ENCODE results near the gene CDK19. TPM values are rescaled to one million over a fixed set of nuclear protein-coding genes. Genes with fewer than 3 reads are reported as not detected.

Gene CDK19
- total and polyA plus RNA-seq, 2 experiments from 2014 or later = 7.7 to 10.1 TPM

GRCh38 chr6:110816677-110817076 is 1.4 kb upstream of the CDK19 start:
- H3K9me2 ChIP-seq (ENCODE audit: insufficient read depth) = no peaks in the 10 kb centered on the region
- peaks cover 26% of the 10 kb centered on the region for H3K79me2 ChIP-seq (replicated peaks; ENCODE audit: insufficient read depth)
- H3K4me1 ChIP-seq (ENCODE audit: insufficient read depth) = peaks cover 8% of the 10 kb centered on the region; the same call in 1 of the 2 replicates
- Mint-ChIP-seq H3K9me3 (no peaks in the 10 kb centered on the region), H3K27me3 (ENCODE audit: insufficient read depth, low read depth, poor library complexity) (peaks cover 12% of the 10 kb centered on the region), H3K36me3 (ENCODE audit: low read depth) (no peaks in the 10 kb centered on the region), H3K4me1 (peaks cover 16% of the 10 kb centered on the region), H3K4me3 (peak overlapping the region; percentile 97), H3K27ac (peak overlapping the region; percentile 100)
- H3K4me3 ChIP-seq = peak overlapping the region; percentile 41; the same call in 1 of the 2 replicates
- DNase-seq (ENCODE audit: low spot score) (peak; percentile 10), ATAC-seq (no peak)
- H3K4me2 ChIP-seq = peak overlapping the region; percentile 67
- peak overlapping the region; percentile 83 for H3K27ac ChIP-seq (ENCODE audit: low read depth)
- no peaks in the 10 kb centered on the region for H3K27me3 ChIP-seq (ENCODE audit: insufficient read depth)
- TF ChIP-seq POLR2AphosphoS5 (IDR thresholded peaks at IDR 0.05; ENCODE audit: low read depth) (no peak), NANOG (IDR thresholded peaks at IDR 0.05; ENCODE audit: borderline replicate concordance) (no peak), EZH2phosphoT487 (IDR thresholded peaks at IDR 0.05; ENCODE audit: unreplicated experiment) (no peak), ETS1 (IDR thresholded peaks at IDR 0.05) (no peak), CTCF (conservative IDR thresholded peaks at IDR 0.05; ENCODE audit: low read depth in 2 of 2) (no peak), EZH2 (IDR thresholded peaks at IDR 0.05; ENCODE audit: low read depth, unreplicated experiment) (no peak), REST (IDR thresholded peaks at IDR 0.05; ENCODE audit: unreplicated experiment) (no peak)
- H3K36me3 ChIP-seq (ENCODE audit: insufficient read depth) = no peaks in the 10 kb centered on the region
- 0 out of 2 replicates have a peak, but pooled peaks cover 3% of the 10 kb centered on the region for H3F3A ChIP-seq (replicated peaks; ENCODE audit: low read depth)
- H2AFZ ChIP-seq = no peak overlapping the region
- H4K20me1 ChIP-seq (replicated peaks; ENCODE audit: insufficient read depth) = peaks cover 15% of the 10 kb centered on the region

- Mint-ChIP-seq H3K9me3 (no peaks in the 10 kb centered on the region), H3K27me3 (ENCODE audit: insufficient read depth, low read depth, poor library complexity) (peaks cover 12% of the 10 kb centered on the region), H3K27ac (peak overlapping the region; percentile 100), H3K4me3 (peak overlapping the region; percentile 97), H3K4me1 (peaks cover 16% of the 10 kb centered on the region), H3K36me3 (ENCODE audit: low read depth) (no peaks in the 10 kb centered on the region)
- H3K4me1 ChIP-seq (ENCODE audit: insufficient read depth) = peaks cover 8% of the 10 kb centered on the region; the same call in 1 of the 2 replicates
- H3K9me2 ChIP-seq (ENCODE audit: insufficient read depth) = no peaks in the 10 kb centered on the region
- H3F3A ChIP-seq (replicated peaks; ENCODE audit: low read depth) = 0 out of 2 replicates have a peak, but pooled peaks cover 3% of the 10 kb centered on the region
- peaks cover 43% of the 10 kb centered on the region for H3K79me2 ChIP-seq (replicated peaks; ENCODE audit: insufficient read depth)
- peak overlapping the region; percentile 94; the same call in 1 of the 2 replicates for H3K27ac ChIP-seq (ENCODE audit: low read depth)
- peak overlapping the region; percentile 91 for H3K4me2 ChIP-seq
- H4K20me1 ChIP-seq (replicated peaks; ENCODE audit: insufficient read depth) = peaks cover 15% of the 10 kb centered on the region
- peak overlapping the region; percentile 85 for H3K4me3 ChIP-seq
- peak; percentile 62 for DNase-seq (ENCODE audit: low spot score)
- no peak for ATAC-seq
- H3K27me3 ChIP-seq (ENCODE audit: insufficient read depth) = no peaks in the 10 kb centered on the region
- H2AFZ ChIP-seq = peak overlapping the region; percentile 83; the same call in 1 of the 2 replicates
- no peaks in the 10 kb centered on the region for H3K36me3 ChIP-seq (ENCODE audit: insufficient read depth)
- TF ChIP-seq, protein P1, sequence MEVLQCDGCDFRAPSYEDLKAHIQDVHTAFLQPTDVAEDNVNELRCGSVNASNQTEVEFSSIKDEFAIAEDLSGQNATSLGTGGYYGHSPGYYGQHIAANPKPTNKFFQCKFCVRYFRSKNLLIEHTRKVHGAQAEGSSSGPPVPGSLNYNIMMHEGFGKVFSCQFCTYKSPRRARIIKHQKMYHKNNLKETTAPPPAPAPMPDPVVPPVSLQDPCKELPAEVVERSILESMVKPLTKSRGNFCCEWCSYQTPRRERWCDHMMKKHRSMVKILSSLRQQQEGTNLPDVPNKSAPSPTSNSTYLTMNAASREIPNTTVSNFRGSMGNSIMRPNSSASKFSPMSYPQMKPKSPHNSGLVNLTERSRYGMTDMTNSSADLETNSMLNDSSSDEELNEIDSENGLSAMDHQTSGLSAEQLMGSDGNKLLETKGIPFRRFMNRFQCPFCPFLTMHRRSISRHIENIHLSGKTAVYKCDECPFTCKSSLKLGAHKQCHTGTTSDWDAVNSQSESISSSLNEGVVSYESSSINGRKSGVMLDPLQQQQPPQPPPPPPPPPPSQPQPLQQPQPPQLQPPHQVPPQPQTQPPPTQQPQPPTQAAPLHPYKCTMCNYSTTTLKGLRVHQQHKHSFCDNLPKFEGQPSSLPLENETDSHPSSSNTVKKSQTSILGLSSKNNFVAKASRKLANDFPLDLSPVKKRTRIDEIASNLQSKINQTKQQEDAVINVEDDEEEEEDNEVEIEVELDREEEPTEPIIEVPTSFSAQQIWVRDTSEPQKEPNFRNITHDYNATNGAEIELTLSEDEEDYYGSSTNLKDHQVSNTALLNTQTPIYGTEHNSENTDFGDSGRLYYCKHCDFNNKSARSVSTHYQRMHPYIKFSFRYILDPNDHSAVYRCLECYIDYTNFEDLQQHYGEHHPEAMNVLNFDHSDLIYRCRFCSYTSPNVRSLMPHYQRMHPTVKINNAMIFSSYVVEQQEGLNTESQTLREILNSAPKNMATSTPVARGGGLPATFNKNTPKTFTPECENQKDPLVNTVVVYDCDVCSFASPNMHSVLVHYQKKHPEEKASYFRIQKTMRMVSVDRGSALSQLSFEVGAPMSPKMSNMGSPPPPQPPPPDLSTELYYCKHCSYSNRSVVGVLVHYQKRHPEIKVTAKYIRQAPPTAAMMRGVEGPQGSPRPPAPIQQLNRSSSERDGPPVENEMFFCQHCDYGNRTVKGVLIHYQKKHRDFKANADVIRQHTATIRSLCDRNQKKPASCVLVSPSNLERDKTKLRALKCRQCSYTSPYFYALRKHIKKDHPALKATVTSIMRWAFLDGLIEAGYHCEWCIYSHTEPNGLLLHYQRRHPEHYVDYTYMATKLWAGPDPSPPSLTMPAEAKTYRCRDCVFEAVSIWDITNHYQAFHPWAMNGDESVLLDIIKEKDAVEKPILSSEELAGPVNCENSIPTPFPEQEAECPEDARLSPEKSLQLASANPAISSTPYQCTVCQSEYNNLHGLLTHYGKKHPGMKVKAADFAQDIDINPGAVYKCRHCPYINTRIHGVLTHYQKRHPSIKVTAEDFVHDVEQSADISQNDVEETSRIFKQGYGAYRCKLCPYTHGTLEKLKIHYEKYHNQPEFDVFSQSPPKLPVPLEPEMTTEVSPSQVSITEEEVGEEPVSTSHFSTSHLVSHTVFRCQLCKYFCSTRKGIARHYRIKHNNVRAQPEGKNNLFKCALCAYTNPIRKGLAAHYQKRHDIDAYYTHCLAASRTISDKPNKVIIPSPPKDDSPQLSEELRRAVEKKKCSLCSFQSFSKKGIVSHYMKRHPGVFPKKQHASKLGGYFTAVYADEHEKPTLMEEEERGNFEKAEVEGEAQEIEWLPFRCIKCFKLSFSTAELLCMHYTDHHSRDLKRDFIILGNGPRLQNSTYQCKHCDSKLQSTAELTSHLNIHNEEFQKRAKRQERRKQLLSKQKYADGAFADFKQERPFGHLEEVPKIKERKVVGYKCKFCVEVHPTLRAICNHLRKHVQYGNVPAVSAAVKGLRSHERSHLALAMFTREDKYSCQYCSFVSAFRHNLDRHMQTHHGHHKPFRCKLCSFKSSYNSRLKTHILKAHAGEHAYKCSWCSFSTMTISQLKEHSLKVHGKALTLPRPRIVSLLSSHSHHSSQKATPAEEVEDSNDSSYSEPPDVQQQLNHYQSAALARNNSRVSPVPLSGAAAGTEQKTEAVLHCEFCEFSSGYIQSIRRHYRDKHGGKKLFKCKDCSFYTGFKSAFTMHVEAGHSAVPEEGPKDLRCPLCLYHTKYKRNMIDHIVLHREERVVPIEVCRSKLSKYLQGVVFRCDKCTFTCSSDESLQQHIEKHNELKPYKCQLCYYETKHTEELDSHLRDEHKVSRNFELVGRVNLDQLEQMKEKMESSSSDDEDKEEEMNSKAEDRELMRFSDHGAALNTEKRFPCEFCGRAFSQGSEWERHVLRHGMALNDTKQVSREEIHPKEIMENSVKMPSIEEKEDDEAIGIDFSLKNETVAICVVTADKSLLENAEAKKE (CRISPR knock-in tag; IDR thresholded peaks at IDR 0.05) = no peak
- no peak for TF ChIP-seq EZH2 (IDR thresholded peaks at IDR 0.05; ENCODE audit: low read depth, unreplicated experiment)
- no peak for TF ChIP-seq JUNB (IDR thresholded peaks at IDR 0.05; ENCODE audit: unreplicated experiment)
These were observed 256 bp downstream of the CDK19 start for GRCh38 chr6:110815015-110815410.
